WERI-Rb-1 (cell line): Measurements from ENCODE around the gene TIMM8A.
"Not testable (repeated sequence)": the region's sequence is repeated elsewhere in the genome, so short reads cannot be mapped to it uniquely, and the experiment has no call there.

Source experiments
- DNase-seq: peaks from one replicate; pipeline ENCODE4 v3.0.0-alpha.2; 2020
- H3K27ac ChIP-seq: fragments of 250-450 bp; sonication (Bioruptor Pico); 2 replicates; pipeline ENCODE4 v1.5.1; 2020; ENCODE audit warnings: mild to moderate bottlenecking, moderate library complexity
- H3K27me3 ChIP-seq: fragments of 250-450 bp; sonication (Bioruptor Pico); 2 replicates; pipeline ENCODE4 v1.5.1; 2021; ENCODE audit warnings: mild to moderate bottlenecking, low read depth, moderate library complexity; ENCODE audit not compliant: insufficient read depth, severe bottlenecking
- H3K36me3 ChIP-seq: fragments of 250-450 bp; sonication (Bioruptor Pico); 2 replicates; pipeline ENCODE4 v1.5.1; 2020; ENCODE audit warnings: mild to moderate bottlenecking, moderate library complexity
- H3K4me3 ChIP-seq: 2 replicates; pipeline ENCODE4 v1.5.1; 2011; ENCODE audit warnings: low read depth, mild to moderate bottlenecking, control low read depth, low read length
- H3K9me3 ChIP-seq: fragments of 250-450 bp; sonication (Bioruptor Pico); 2 replicates; pipeline ENCODE4 v1.5.1; 2021; ENCODE audit warnings: mild to moderate bottlenecking, moderate library complexity; ENCODE audit not compliant: severe bottlenecking
- CTCF ChIP-seq: IDR thresholded peaks from 2 replicates; pipeline ENCODE4 v1.5.1; 2011; ENCODE audit warnings: low read depth, mild to moderate bottlenecking, control low read depth, inconsistent platforms, low read length

TIMM8A gene

GRCh38 chrX:101357166-101357795 lies 8.7 kb upstream of the TIMM8A start:
- no peak for DNase-seq
- Histone ChIP-seq H3K27me3 (peaks cover 12% of the 10 kb centered on the region), H3K36me3 (no peaks in the 10 kb centered on the region), H3K9me3 (no peaks in the 10 kb centered on the region), H3K27ac (no peak overlapping the region), H3K4me3 (no peak overlapping the region)
- 0 out of 2 replicates have a peak, but pooled peaks have one; percentile 26 for TF ChIP-seq CTCF

GRCh38 chrX:101349193-101349562 lies 636 bp upstream of the TIMM8A start:
- peaks cover 3% of the 10 kb centered on the region for H3K27me3 ChIP-seq
- H3K9me3 ChIP-seq, result no peaks in the 10 kb centered on the region
- peak overlapping the region; percentile 59 for H3K4me3 ChIP-seq
- peak overlapping the region; percentile 91 for H3K27ac ChIP-seq
- DNase-seq, result no peak
- H3K36me3 ChIP-seq, result peaks cover 3% of the 10 kb centered on the region; the same call in 1 of the 2 replicates
- TF ChIP-seq CTCF, result no peak

- Histone ChIP-seq H3K9me3 (no peaks in the 10 kb centered on the region), H3K4me3 (peak overlapping the region; percentile 59), H3K27me3 (peaks cover 3% of the 10 kb centered on the region), H3K27ac (peak overlapping the region; percentile 91; the same call in 1 of the 2 replicates), H3K36me3 (peaks cover 3% of the 10 kb centered on the region; the same call in 1 of the 2 replicates)
- no peak for TF ChIP-seq CTCF
- DNase-seq, result no peak
Observed at GRCh38 chrX:101347859-101348451, 587 bp downstream of the TIMM8A start.

GRCh38 chrX:101337776-101338271 lies 10.7 kb downstream of the TIMM8A start:
- H3K27me3 ChIP-seq, result no peaks in the 10 kb centered on the region
- no peak overlapping the region for H3K4me3 ChIP-seq
- H3K27ac ChIP-seq, result no peak overlapping the region
- H3K36me3 ChIP-seq, result no peaks in the 10 kb centered on the region
- TF ChIP-seq CTCF, result no peak
- DNase-seq, result no peak
- H3K9me3 ChIP-seq, result no peaks in the 10 kb centered on the region

- H3K9me3 ChIP-seq, H3K27me3 ChIP-seq, H3K27ac ChIP-seq, H3K4me3 ChIP-seq, H3K36me3 ChIP-seq, DNase-seq: not testable (repeated sequence)
Observed at GRCh38 chrX:101334310-101334709, 14.2 kb downstream of the TIMM8A start.

GRCh38 chrX:101326600-101326999 lies 21.9 kb downstream of the TIMM8A start:
- H3K9me3 ChIP-seq, H3K27ac ChIP-seq, DNase-seq, H3K27me3 ChIP-seq, H3K4me3 ChIP-seq, H3K36me3 ChIP-seq: not testable (repeated sequence)

GRCh38 chrX:101303790-101304189 lies 44.8 kb downstream of the TIMM8A start:
- no peaks in the 10 kb centered on the region for H3K9me3 ChIP-seq
- TF ChIP-seq CTCF, result no peak
- no peaks in the 10 kb centered on the region for H3K36me3 ChIP-seq
- no peak overlapping the region for H3K27ac ChIP-seq
- no peak overlapping the region for H3K4me3 ChIP-seq
- no peak for DNase-seq
- H3K27me3 ChIP-seq, result peaks cover 12% of the 10 kb centered on the region
